Measurements from ENCODE around the gene ZNF385C.

Gene ZNF385C

GRCh38 chr17:42107124-42107523, 8.9 kb upstream of the ZNF385C start:
- no peak for DNase-seq

- DNase-seq = no peak
Observed at GRCh38 chr17:42106009-42106408, 7.7 kb upstream of the ZNF385C start.

GRCh38 chr17:42104264-42104663, 6.0 kb upstream of the ZNF385C start:
- no peak for DNase-seq

- DNase-seq = no peak
Observed at GRCh38 chr17:42103221-42103954, 5.1 kb upstream of the ZNF385C start.

GRCh38 chr17:42101513-42102292, 3.4 kb upstream of the ZNF385C start:
- DNase-seq = peak; percentile 8 to 23

GRCh38 chr17:42098730-42099399, 592 bp upstream of the ZNF385C start:
- no peak for DNase-seq

- DNase-seq = no peak
Observed at GRCh38 chr17:42096360-42097111, 1.7 kb downstream of the ZNF385C start.

- no peak for DNase-seq
Observed at GRCh38 chr17:42094375-42095069, 3.8 kb downstream of the ZNF385C start.

GRCh38 chr17:42092939-42093338, 5.3 kb downstream of the ZNF385C start:
- no peak for DNase-seq

GRCh38 chr17:42090964-42091790, 7.1 kb downstream of the ZNF385C start:
- DNase-seq = no peak

- DNase-seq = no peak
Observed at GRCh38 chr17:42088736-42089135, 9.5 kb downstream of the ZNF385C start.

- DNase-seq = no peak
Observed at GRCh38 chr17:42087736-42088705, 10.3 kb downstream of the ZNF385C start.

- DNase-seq = no peak
Observed at GRCh38 chr17:42087042-42087701, 11.1 kb downstream of the ZNF385C start.

GRCh38 chr17:42081516-42082129, 16.6 kb downstream of the ZNF385C start:
- DNase-seq = no peak

GRCh38 chr17:42079541-42079940, 18.7 kb downstream of the ZNF385C start:
- no peak for DNase-seq

GRCh38 chr17:42078396-42079043, 19.8 kb downstream of the ZNF385C start:
- DNase-seq = no peak

- no peak for DNase-seq
Observed at GRCh38 chr17:42077755-42078154, 20.5 kb downstream of the ZNF385C start.

- no peak for DNase-seq
Observed at GRCh38 chr17:42076797-42077559, 21.3 kb downstream of the ZNF385C start.

Measured in NCI-H187 (cell line).